HG03064 (cell line): ENCODE measurements around the gene TBC1D3B.
"Not testable (repeated sequence)": the region's sequence is repeated elsewhere in the genome, so short reads cannot be mapped to it uniquely, and the experiment has no call there.

Source experiments
- ATAC-seq: cut with Tn5 transposase; IDR thresholded peaks from one replicate; pipeline ENCODE4 v1.9.1; 2021; ENCODE audit warnings: low read depth; ENCODE audit not compliant: unreplicated experiment

TBC1D3B gene

DNA sequence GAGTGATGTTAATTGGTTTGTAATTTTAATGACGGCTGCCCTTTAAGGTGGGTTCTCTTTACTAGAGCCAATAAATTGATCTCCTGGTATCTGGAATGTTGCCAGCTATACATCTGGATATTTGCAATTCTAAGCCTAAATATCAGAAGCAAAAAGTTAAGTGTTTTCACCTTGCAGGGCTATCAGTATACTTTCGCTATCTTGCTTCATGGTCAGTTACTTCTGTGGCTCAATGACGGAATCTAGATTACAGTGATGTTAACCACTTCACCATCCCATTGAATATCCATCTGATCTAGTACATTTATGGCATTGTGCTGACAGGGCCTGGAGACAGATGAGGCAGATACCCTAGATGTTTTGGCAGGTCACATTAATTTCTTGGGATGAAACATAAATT, 44.5 kb downstream of the TBC1D3B start:
- ATAC-seq = no peak

DNA sequence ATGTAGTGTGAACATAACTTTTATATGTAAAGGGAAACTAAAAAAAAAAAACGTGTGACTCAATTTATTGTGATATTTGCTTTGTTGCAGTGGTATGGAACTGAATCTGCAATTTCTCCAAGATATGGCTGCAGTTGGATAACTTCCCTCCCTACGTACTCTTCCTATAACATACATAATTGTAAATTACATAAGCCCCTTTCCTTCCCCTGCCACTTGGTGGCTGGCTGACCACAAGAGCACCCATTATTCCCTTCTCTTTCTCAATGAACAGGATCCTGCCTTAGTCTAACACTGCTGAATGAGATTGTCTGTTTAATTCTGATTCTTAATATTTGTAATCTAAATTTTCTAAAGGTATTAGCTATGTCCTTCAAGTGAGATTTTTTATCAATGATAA, 45.0 kb downstream of the TBC1D3B start:
- ATAC-seq = no peak

DNA sequence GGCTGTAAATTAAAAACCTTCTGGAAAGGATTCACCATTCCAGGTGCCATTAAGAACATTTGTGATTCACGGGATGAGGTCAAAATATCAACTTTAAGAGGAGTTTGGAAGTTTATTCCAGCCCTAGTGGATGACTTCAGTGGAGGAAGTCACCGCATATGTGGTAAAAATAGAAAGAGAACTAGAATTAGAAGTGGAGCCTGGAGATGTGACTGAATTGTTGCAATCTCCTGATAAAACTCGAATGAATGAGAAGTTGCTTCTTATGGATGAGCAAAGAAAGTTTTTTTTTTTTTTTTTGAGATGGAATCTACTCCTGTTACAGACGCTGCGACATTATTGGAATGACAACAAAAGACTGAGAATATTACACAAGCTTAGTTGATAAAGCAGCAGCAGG, 46.1 kb downstream of the TBC1D3B start:
- ATAC-seq = no peak

DNA sequence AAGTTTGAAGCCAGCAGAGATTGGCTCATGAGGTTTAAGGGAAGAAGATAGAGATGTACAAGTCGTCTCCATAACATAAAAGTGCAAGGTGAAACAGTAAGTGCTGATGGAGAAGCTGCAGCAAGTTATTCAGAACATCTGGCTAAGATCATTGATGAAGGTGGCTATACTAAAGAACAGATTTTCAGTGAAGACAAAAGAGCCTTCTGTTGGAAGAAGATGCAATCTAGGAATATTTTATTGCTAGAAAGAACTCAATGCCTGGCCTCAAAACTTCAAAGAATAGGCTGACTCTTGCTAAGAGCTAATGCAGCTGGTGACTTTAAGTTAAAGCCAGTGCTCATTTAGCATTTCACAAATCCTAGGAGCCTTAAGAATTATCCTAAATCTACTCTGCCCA, 46.8 kb downstream of the TBC1D3B start:
- ATAC-seq = no peak

DNA sequence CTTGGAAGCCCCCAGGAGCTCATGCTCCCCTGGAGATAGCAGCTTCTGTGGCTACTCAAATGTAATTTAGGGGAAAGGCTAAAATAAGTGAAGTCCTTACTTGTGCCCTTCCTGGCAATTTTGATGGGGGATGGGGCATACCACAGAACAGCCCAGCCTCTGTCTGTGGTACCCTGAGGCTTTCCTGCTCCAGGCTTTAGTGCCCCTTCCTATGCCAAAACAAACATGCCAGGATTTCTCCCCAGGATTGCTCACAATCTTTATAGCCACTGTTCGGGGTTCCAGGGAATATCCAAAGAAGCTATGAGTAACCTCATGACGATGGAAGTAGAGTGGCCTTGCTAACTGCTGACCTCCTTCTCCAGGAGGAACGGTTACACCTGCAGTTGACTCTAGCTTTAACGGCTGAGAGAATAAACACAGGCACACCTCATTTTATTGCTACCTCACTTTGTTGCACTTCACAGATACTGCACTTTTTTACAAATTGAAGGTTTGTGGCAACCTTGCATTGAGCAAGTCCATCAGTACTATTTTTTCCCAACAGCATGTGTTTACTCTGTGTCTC, 47.9 kb downstream of the TBC1D3B start:
- no peak for ATAC-seq

DNA sequence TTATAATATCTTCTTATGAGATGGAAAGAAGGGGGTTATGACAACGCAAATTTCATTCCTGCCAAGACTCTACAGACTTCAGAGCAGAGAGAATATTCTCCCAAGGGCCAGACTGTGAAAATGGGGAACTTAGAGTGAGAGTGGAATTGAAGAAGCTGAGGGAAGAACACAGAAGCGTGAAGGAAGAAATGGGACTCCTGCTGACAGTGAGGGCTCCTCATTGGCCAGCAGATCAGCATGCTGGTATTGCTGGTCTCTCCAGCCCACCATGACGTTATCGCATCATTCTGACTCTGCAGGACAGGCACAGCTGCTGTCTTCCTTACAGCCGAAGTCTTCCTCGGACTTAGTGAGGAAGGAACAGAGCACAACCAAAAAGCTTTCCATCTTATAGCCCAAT, 48.5 kb downstream of the TBC1D3B start:
- ATAC-seq = no peak

DNA sequence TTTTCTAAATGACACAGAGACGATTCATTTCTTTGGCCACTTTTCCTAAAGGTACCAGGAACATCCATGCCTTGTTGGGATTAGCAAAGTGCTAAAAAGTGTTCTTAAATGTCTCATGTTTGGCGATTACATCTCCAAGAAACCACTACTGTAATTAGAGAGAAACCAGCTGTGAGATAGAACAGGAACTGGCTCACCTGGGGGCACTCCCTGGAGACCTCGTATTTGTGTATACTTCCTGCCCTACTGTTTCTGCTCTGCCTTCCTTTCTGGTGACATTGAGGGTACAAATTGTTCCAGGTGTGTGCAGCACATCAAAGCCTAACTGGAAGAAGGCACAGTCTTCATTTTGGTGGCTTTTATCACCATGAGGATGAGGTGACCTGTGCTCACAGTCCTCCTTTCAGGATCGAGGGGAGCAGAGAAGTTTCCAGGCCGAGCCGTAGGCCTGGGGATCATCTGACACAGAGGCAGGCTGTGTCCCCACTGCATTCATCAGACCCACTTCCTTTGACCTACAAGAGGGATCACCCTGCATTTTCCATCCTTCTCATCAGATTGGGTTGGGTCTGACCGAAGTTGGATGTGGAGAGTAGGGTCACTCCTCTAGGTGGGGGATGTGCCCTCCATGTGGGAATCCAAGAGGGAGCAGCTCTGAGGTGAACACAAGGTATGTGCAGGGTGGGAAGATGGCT, 49.1 kb downstream of the TBC1D3B start:
- no peak for ATAC-seq

DNA sequence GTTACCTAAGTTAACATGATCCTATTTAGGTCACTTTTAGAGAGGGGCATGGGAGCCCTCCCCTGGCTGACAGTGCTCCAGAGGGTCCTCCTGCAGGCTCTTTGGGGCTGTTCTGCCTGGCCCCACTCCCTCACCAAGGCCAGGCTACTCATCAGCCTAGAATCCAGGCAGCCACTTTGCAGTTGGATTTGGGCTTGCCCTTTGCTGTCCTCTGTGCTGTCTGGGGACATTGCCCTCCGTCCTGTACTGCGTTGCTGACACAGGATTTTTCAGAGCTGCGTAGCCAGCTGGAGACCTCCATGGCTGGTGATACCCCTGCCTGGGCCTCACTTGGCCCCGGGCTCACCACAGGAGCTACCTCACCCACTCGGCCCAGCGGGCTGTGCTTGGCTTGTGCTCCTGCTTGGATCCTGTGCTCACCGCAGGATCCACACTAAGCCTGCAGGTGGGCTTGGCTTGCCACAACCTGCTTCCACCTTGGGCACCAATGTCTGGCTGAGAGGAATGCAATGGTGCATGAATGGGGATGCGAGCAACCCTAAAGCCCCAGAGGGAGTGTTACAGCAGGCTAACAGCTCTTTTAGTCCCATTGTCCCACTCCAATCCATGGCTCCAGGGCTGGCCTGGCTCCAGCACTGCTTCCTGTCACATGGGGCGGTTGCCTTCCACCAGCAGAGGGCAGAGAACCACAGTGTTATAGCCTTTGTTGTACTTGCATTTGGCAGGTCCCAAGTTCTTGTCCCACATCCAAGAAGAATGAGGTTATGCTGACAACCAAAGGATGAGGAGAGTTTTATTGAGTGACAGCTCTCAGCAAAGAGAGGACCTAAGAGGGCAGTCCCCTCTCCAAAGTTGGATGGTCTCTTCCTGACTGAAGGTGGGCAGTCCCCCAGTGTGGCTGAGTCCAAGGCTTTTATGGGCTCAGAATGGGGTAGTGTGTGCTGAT, 51.3 kb downstream of the TBC1D3B start:
- ATAC-seq = no peak

DNA sequence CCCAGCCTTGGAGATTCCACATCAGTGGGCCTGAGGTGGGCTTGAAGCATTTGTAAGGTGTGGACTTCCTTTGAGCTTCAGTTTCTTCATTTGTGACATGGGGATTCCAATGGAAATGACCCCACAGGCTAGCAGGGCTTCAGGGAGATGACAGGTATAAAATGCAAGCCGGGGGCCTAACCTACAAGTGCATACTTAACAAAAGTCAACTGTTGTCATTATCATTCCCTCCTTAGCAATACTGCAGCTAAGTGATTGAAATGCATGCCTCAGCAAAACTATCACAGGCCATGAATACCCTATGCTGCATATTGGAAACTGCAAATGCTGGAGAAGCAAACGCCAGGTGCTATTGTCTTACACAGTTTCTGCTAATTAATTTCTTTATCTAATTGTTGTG, 53.0 kb downstream of the TBC1D3B start:
- no peak for ATAC-seq

DNA sequence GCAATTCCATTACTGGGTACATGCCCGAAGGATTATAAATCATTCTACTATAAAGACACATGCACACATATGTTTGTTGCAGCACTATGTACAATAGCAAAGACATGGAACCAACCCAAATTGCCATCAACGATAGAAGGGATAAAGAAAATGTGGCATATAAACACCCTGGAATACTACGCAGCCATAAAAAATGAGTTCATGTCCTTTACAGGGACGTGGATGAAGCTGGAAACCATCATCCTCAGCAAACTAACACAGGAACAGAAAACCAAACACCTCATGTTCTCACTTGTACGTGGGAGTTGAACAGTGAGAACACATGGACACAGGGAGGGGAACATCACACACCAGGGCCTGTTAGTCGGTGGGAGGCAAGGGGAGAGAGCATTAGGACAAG, 55.3 kb downstream of the TBC1D3B start:
- ATAC-seq = not testable (repeated sequence)

DNA sequence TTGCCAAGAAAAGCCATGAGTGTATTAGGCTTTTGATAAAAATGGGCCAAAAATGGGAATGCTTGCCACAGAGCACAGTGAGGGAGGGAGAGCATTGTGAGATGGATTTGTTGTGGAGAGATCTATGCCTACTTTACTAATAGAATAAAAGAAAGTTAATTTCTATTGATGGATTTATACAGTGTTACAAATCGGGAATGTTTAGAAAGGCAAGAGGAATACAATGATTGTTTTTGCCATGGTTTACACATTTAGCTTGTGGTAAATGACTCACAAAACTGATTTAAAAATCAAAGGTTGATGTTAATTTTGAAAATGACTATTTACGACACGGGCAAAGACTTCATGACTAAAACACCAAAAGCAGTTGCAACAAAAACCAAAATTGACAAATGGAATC, 56.2 kb downstream of the TBC1D3B start:
- ATAC-seq = no peak

DNA sequence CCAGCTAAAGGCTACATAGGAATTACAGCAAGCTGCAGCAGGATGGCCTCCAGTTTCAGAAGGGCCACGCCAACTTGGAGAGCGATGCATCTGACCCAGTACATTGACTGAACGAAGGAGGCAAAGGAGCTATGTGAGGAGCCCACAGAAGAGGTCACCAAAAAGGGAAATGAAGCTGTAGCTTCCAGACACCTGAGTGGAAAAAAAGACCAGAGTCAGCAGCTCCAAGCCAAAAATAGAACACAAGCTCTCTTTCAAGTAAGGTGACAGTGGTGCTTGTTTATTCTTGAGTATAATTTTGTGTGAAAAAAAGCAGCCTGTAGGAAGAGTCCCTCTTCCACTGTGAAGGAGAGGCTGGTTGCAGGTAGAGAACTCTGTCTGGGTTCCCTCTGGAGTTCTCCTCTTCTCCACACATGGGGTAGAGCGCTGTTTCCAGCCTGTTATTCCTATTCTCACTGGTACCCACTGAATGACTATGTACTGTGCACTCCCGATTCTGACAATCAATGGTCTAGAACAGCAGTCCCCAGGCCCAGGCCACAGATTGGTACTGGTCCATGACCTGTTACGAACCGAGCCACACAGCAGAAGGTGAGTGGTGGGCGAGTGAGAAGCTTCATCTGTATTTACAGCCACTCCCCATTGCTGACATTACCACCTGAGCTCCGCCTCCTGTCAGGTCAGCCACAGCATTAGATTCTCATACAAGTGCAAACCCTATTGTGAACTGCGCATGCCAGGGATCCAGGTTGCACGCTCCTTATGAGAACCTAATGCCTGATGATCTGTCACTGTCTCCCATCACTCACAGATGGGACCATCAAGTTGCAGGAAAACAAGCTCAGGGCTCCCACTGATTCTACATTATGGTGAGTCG, 57.7 kb downstream of the TBC1D3B start:
- ATAC-seq = no peak

DNA sequence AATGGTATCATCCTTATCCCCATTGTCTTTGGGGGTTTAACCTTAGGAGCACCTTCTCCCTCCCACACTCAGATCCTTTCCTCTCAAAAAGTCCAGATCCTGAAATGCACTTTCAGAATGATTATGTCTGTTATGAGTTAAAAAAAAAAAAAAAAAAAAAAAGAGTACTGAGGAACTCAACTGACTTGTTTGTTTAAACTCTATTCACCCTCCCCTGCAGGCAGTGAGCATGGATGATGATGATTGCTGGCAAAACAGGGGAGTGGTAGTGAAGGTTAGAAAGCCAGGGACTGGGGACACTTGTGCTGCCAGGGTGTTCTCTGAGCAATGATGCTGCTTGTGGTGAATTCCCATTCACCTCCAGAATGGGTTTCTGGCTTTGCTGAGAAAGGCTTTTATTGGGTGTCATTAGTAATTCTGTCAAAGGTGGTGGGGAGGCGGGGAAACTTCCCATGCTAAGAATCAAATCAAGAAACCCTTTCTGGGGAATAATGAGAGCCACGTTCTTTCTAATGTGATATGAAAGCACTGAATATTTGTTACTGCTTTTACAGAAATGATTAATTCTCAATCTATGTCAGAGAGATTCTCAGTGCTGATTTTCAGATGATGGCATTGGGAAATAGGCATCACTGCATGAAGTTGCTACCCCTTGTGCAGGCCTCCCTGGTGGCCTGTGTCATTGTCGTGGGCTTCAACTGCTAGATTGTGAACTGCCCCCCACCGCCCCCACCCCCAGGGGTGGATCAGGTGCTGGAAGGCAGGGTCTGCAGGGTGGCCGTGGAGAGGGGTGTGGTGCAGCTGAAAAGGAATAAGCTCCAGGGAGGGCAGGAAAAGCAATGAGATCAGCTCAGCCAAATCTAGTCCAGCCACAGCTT, 58.7 kb downstream of the TBC1D3B start:
- ATAC-seq = no peak
